HG02588 (cell line): Measurements from ENCODE around the gene FGD3.

Experiments used
- ATAC-seq: cut with Tn5 transposase; IDR thresholded peaks from one replicate; pipeline ENCODE4 v1.9.1; 2021; ENCODE audit warnings: mild to moderate bottlenecking, moderate library complexity; ENCODE audit not compliant: unreplicated experiment

FGD3 gene

GRCh38 chr9:93049491-93049890 is 102.2 kb downstream of the FGD3 start:
- ATAC-seq: no peak

GRCh38 chr9:93050231-93050630 is 102.9 kb downstream of the FGD3 start:
- ATAC-seq: no peak

- no peak for ATAC-seq
Observed at GRCh38 chr9:93051680-93052089, 104.4 kb downstream of the FGD3 start.

GRCh38 chr9:93052791-93053540 is 105.6 kb downstream of the FGD3 start:
- ATAC-seq: no peak

GRCh38 chr9:93053781-93054331 is 106.5 kb downstream of the FGD3 start:
- no peak for ATAC-seq

GRCh38 chr9:93054758-93055704 is 107.7 kb downstream of the FGD3 start:
- ATAC-seq: no peak

GRCh38 chr9:93057042-93057702 is 109.8 kb downstream of the FGD3 start:
- no peak for ATAC-seq

GRCh38 chr9:93057703-93058354 is 110.5 kb downstream of the FGD3 start:
- peak; percentile 14 for ATAC-seq

- ATAC-seq: peak; percentile 46
Observed at GRCh38 chr9:93058355-93059010, 111.2 kb downstream of the FGD3 start, which contains the start of gene SUSD3. Gene SUSD3 (plus strand): TSS chr9:93058701. CDS start chr9:93058743, 42 bp downstream.

GRCh38 chr9:93059011-93059714 is 111.8 kb downstream of the FGD3 start:
- ATAC-seq: peak; percentile 27

GRCh38 chr9:93059715-93060578 is 112.6 kb downstream of the FGD3 start:
- ATAC-seq: no peak

- no peak for ATAC-seq
Observed at GRCh38 chr9:93060746-93061259, 113.5 kb downstream of the FGD3 start.

GRCh38 chr9:93061260-93061751 is 114.0 kb downstream of the FGD3 start:
- ATAC-seq: no peak

- peak; percentile 27 for ATAC-seq
Observed at GRCh38 chr9:93061791-93062763, 114.8 kb downstream of the FGD3 start.

GRCh38 chr9:93064392-93065134 is 117.2 kb downstream of the FGD3 start:
- ATAC-seq: peak; percentile 88

- ATAC-seq: no peak
Observed at GRCh38 chr9:93065135-93065720, 117.9 kb downstream of the FGD3 start.
